Body of pancreas (tissue), 4 donors: ENCODE results near the gene DNAH3.

ENCODE experiments used
- CTCF ChIP-seq, 7 experiments: fragments of 450-650 bp in 4 of 7; fragments of 200-600 bp in 3 of 7; sonication (generic) in 3 of 7; IDR thresholded peaks; one replicate each; pipeline ENCODE4 v1.5.1; 2016 to 2019; ENCODE audit warnings: antibody characterized with exemption in 7 of 7
- POLR2A ChIP-seq, 3 donors: fragments of 450-650 bp; IDR thresholded peaks; one replicate each; pipeline ENCODE4 v1.6.1; 2016; ENCODE audit warnings: antibody characterized with exemption in 3 of 3, mild to moderate bottlenecking in 2 of 3

- TF ChIP-seq CTCF (IDR thresholded peaks at IDR 0.05): no peak
- TF ChIP-seq POLR2A (IDR thresholded peaks at IDR 0.05): no peak
Observed at GRCh38 chr16:21033704-21034103, 116.9 kb downstream of the DNAH3 start.
